SU-DHL-6 (cell line): ENCODE results near the gene DIO3.

Experiments used
- EZH2phosphoT487 ChIP-seq: fragments of 200-600 bp; sonication (generic), shearing (Covaris generic); conservative IDR thresholded peaks from 2 replicates; pipeline ENCODE4 v1.6.1; 2018; ENCODE audit warnings: mild to moderate bottlenecking, antibody characterized with exemption, low read length, moderate library complexity, mixed read lengths
- TF ChIP-seq, protein P1 (sequence below): fragments of 200-600 bp; sonication (generic); IDR thresholded peaks from one replicate; pipeline ENCODE4 v1.5.1; 2017; ENCODE audit warnings: antibody characterized with exemption, mild to moderate bottlenecking, low read length, moderate library complexity; ENCODE audit not compliant: insufficient read depth, poor library complexity, severe bottlenecking

DNA sequence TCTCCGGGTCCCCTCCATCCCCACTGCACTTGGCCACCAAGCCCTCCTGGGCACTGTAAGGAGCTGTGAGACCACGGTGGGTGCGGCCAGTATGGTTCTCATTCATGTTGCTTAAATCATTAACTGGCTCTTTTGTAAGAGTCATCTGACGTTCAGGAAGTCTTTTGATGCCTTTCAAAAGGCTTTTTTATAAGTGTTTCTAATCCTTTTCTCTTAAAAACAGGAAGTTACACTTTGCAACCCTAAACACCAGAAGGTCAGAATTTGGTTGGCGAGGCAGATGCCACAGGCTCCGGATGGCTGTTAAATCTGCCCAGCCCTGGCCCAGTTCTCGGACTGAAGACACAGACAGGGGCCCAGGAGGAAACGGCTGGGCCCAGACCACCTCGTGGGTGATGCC is 26.1 kb upstream of the DIO3 start:
- TF ChIP-seq, protein P1, sequence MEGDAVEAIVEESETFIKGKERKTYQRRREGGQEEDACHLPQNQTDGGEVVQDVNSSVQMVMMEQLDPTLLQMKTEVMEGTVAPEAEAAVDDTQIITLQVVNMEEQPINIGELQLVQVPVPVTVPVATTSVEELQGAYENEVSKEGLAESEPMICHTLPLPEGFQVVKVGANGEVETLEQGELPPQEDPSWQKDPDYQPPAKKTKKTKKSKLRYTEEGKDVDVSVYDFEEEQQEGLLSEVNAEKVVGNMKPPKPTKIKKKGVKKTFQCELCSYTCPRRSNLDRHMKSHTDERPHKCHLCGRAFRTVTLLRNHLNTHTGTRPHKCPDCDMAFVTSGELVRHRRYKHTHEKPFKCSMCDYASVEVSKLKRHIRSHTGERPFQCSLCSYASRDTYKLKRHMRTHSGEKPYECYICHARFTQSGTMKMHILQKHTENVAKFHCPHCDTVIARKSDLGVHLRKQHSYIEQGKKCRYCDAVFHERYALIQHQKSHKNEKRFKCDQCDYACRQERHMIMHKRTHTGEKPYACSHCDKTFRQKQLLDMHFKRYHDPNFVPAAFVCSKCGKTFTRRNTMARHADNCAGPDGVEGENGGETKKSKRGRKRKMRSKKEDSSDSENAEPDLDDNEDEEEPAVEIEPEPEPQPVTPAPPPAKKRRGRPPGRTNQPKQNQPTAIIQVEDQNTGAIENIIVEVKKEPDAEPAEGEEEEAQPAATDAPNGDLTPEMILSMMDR: no peak
- no peak for TF ChIP-seq EZH2phosphoT487
